Measurements from ENCODE around the gene PRRX1.

Gene PRRX1

GRCh38 chr1:170692866-170693575 lies 29.1 kb downstream of the PRRX1 start:
- no peak for DNase-seq

GRCh38 chr1:170694172-170694926 lies 30.4 kb downstream of the PRRX1 start:
- no peak for DNase-seq

GRCh38 chr1:170695955-170696590 lies 32.1 kb downstream of the PRRX1 start:
- no peak for DNase-seq

- DNase-seq: no peak
Observed at GRCh38 chr1:170696591-170697290, 32.8 kb downstream of the PRRX1 start.

GRCh38 chr1:170697316-170697715 lies 33.4 kb downstream of the PRRX1 start:
- no peak for DNase-seq

GRCh38 chr1:170698301-170699275 lies 34.7 kb downstream of the PRRX1 start:
- no peak for DNase-seq

GRCh38 chr1:170699696-170700095 lies 35.8 kb downstream of the PRRX1 start:
- DNase-seq: no peak

GRCh38 chr1:170700842-170701615 lies 37.1 kb downstream of the PRRX1 start:
- no peak for DNase-seq

GRCh38 chr1:170701962-170702361 lies 38.0 kb downstream of the PRRX1 start:
- DNase-seq: no peak

GRCh38 chr1:170703591-170703990 lies 39.7 kb downstream of the PRRX1 start:
- no peak for DNase-seq

GRCh38 chr1:170704256-170704655 lies 40.3 kb downstream of the PRRX1 start:
- no peak for DNase-seq

GRCh38 chr1:170705981-170706380 lies 42.0 kb downstream of the PRRX1 start:
- DNase-seq: no peak

GRCh38 chr1:170707117-170707516 lies 43.2 kb downstream of the PRRX1 start:
- DNase-seq: no peak

- DNase-seq: peak; percentile 59 to 88
Observed at GRCh38 chr1:170707959-170708655, 44.2 kb downstream of the PRRX1 start.

- peak in 1 of 2 experiments; percentile 4 for DNase-seq
Observed at GRCh38 chr1:170711682-170712081, 47.8 kb downstream of the PRRX1 start.

GRCh38 chr1:170714163-170714562 lies 50.2 kb downstream of the PRRX1 start:
- DNase-seq: no peak

GRCh38 chr1:170714938-170715337 lies 51.0 kb downstream of the PRRX1 start:
- DNase-seq: no peak

GRCh38 chr1:170716835-170717429 lies 53.0 kb downstream of the PRRX1 start:
- no peak for DNase-seq

- DNase-seq: no peak
Observed at GRCh38 chr1:170720661-170721060, 56.7 kb downstream of the PRRX1 start.

- no peak for DNase-seq
Observed at GRCh38 chr1:170721621-170722020, 57.7 kb downstream of the PRRX1 start.

Data from SW 1271 (cell line).